WTC11 (cell line): ENCODE data around the gene F8A1. TPM values are rescaled to one million over a fixed set of nuclear protein-coding genes. Genes with fewer than 3 reads are reported as not detected.
A peak's percentile ranks its signal among the peaks of the same experiment; 100 is the strongest.
"Not testable (repeated sequence)": the region's sequence is repeated elsewhere in the genome, so short reads cannot be mapped to it uniquely, and the experiment has no call there.

Experiments
- ATAC-seq: fragments of 200-7000 bp; cut with Tn5 transposase; 2 replicates; pipeline ENCODE4 v1.10.0; 2021; ENCODE audit warnings: mild to moderate bottlenecking, moderate library complexity
- Bru-seq: library from RNA; stranded (reverse); fragments of 400-500 nt; gene quantifications from one replicate; lab custom pipeline; 2021; lab: Mats Ljungman, UMichigan
- CTCF ChIA-PET: fragments of 300-600 bp; sonication (Branson Sonifier 250); formaldehyde crosslinking; loops from one replicate; lab custom pipeline; 2021; ENCODE audit warnings: antibody characterized with exemption; lab: Charles Lee
- POLR2A ChIA-PET: fragments of 350-600 bp; sonication (Branson Sonifier 250); formaldehyde crosslinking; loops from one replicate; lab custom pipeline; 2021; ENCODE audit warnings: antibody characterized with exemption; lab: Charles Lee
- DNase-seq: peaks from one replicate; pipeline ENCODE4 v3.0.0; 2021; ENCODE audit warnings: low spot score
- H3K27ac Mint-ChIP-seq: 2 replicates; pipeline ENCODE4 v1.8.0; 2021; ENCODE audit warnings: mixed read lengths
- H3K27me3 Mint-ChIP-seq: 2 replicates; pipeline ENCODE4 v1.8.0; 2021; ENCODE audit warnings: low read depth, mild to moderate bottlenecking, moderate library complexity, mixed read lengths
- H3K36me3 Mint-ChIP-seq: 2 replicates; pipeline ENCODE4 v1.8.0; 2021; ENCODE audit warnings: mixed read lengths
- H3K4me1 Mint-ChIP-seq: 2 replicates; pipeline ENCODE4 v1.8.0; 2022; ENCODE audit warnings: mixed read lengths
- H3K4me3 Mint-ChIP-seq: 2 replicates; pipeline ENCODE4 v1.8.0; 2021; ENCODE audit warnings: mild to moderate bottlenecking, moderate library complexity, mixed read lengths
- H3K9me3 Mint-ChIP-seq: 2 replicates; pipeline ENCODE4 v1.8.0; 2021; ENCODE audit warnings: mixed read lengths
- E2F4 ChIP-seq: sonication (generic); formaldehyde crosslinking; IDR thresholded peaks from 2 replicates; pipeline ENCODE4 v1.8.1; 2022; ENCODE audit warnings: low read depth, mild to moderate bottlenecking, moderate library complexity, missing genetic modification reagents, borderline replicate concordance
- FOXP1 ChIP-seq: sonication (generic); formaldehyde crosslinking; IDR thresholded peaks from 2 replicates; pipeline ENCODE4 v1.8.0; 2022; ENCODE audit warnings: missing genetic modification reagents, mild to moderate bottlenecking, moderate library complexity, borderline replicate concordance
- GRHL2 ChIP-seq: fragments of 250-450 bp; sonication (Bioruptor Pico); IDR thresholded peaks from 2 replicates; pipeline ENCODE4 v1.8.0; 2022; ENCODE audit warnings: mild to moderate bottlenecking, moderate library complexity; ENCODE audit not compliant: insufficient replicate concordance, severe bottlenecking
- HMGXB4 ChIP-seq: sonication (generic); formaldehyde crosslinking; IDR thresholded peaks from 2 replicates; pipeline ENCODE4 v1.8.1; 2023; ENCODE audit warnings: mild to moderate bottlenecking, moderate library complexity, missing genetic modification reagents
- MLX ChIP-seq: sonication (generic); formaldehyde crosslinking; IDR thresholded peaks from 2 replicates; pipeline ENCODE4 v1.8.1; 2023; ENCODE audit warnings: mild to moderate bottlenecking, missing genetic modification reagents, moderate library complexity
- MXD4 ChIP-seq: fragments of 250-450 bp; sonication (Bioruptor Pico); IDR thresholded peaks from 2 replicates; pipeline ENCODE4 v1.8.0; 2021; ENCODE audit warnings: mild to moderate bottlenecking, moderate library complexity, borderline replicate concordance
- NFE2L1 ChIP-seq: sonication (generic); formaldehyde crosslinking; IDR thresholded peaks from 2 replicates; pipeline ENCODE4 v1.8.1; 2023; ENCODE audit warnings: missing genetic modification reagents
- NR2C2 ChIP-seq: sonication (generic); formaldehyde crosslinking; IDR thresholded peaks from 2 replicates; pipeline ENCODE4 v1.8.0; 2022; ENCODE audit warnings: mild to moderate bottlenecking, missing genetic modification reagents
- PREB ChIP-seq: sonication (generic); formaldehyde crosslinking; IDR thresholded peaks from 2 replicates; pipeline ENCODE4 v1.8.1; 2022; ENCODE audit warnings: mild to moderate bottlenecking, missing genetic modification reagents, moderate library complexity, borderline replicate concordance
- RELA ChIP-seq: sonication (generic); formaldehyde crosslinking; IDR thresholded peaks from 2 replicates; pipeline ENCODE4 v1.8.1; 2022; ENCODE audit warnings: missing genetic modification reagents, mild to moderate bottlenecking, borderline replicate concordance
- SMAD3 ChIP-seq: sonication (generic); formaldehyde crosslinking; IDR thresholded peaks from 2 replicates; pipeline ENCODE4 v1.8.0; 2022; ENCODE audit warnings: missing genetic modification reagents, mild to moderate bottlenecking, borderline replicate concordance
- SMAD4 ChIP-seq: sonication (generic); formaldehyde crosslinking; IDR thresholded peaks from 2 replicates; pipeline ENCODE4 v1.8.0; 2022; ENCODE audit warnings: mild to moderate bottlenecking, missing genetic modification reagents
- STAT6 ChIP-seq: sonication (generic); formaldehyde crosslinking; conservative IDR thresholded peaks from 2 replicates; pipeline ENCODE4 v1.8.1; 2023; ENCODE audit warnings: mild to moderate bottlenecking, low read depth, missing genetic modification reagents, moderate library complexity
- USF1 ChIP-seq: sonication (generic); formaldehyde crosslinking; IDR thresholded peaks from 2 replicates; pipeline ENCODE4 v1.8.0; 2022; ENCODE audit warnings: mild to moderate bottlenecking, missing genetic modification reagents
- ZBTB21 ChIP-seq: sonication (generic); formaldehyde crosslinking; IDR thresholded peaks from 2 replicates; pipeline ENCODE4 v1.8.1; 2023; ENCODE audit warnings: mild to moderate bottlenecking, missing genetic modification reagents, borderline replicate concordance
- ZMAT4 ChIP-seq: fragments of 250-450 bp; sonication (Bioruptor Pico); IDR thresholded peaks from 2 replicates; pipeline ENCODE4 v1.9.0; 2021; ENCODE audit warnings: mild to moderate bottlenecking
- ZNF219 ChIP-seq: sonication (generic); formaldehyde crosslinking; IDR thresholded peaks from 2 replicates; pipeline ENCODE4 v1.8.0; 2023; ENCODE audit warnings: missing genetic modification reagents, mild to moderate bottlenecking, borderline replicate concordance
- long read RNA-seq, 3 experiments: library from RNA in 1 of 3; library from capped mRNA in 1 of 3; library from polyadenylated mRNA in 1 of 3; unstranded in 2 of 3; stranded (forward) in 1 of 3; transcript quantifications; one replicate each; pipeline ENCODE4 v2.0.0, GENCODE V29; 2021
- total RNA-seq: library from RNA; stranded (reverse); gene quantifications from 3 replicates; pipeline ENCODE4 v1.2.3, GENCODE V29; 2021

Gene F8A1
- total RNA-seq (26.8 to 30.2 TPM (median 28.7 TPM) in 3 replicates), Bru-seq, nascent RNA (percentile 66 among the genes with signal in this experiment)
- long read RNA-seq, experiment 1, transcript F8A1-201 (1 exons, 1,713 nt): major isoform, 170 of 172 reads
- long read RNA-seq, experiment 1, partial matches to known transcripts: 0 of 172 reads
- long read RNA-seq, experiment 1, other reads (novel, unspliced or antisense): 2 of 172 reads
- long read RNA-seq, experiment 2, transcript F8A1-201 (1 exons, 1,713 nt): major isoform, 58 of 58 reads
- long read RNA-seq, experiment 2, partial matches to known transcripts: 0 of 58 reads
- long read RNA-seq, experiment 2, other reads (novel, unspliced or antisense): 0 of 58 reads
- long read RNA-seq, experiment 3: 0 reads

GRCh38 chrX:154886069-154886788 is at the start of gene F8A1:
F8A1 (plus strand) TSS chrX:154886355; CDS start chrX:154886375, 20 bp downstream.
- H3K4me1 Mint-ChIP-seq, H3K27me3 Mint-ChIP-seq, H3K9me3 Mint-ChIP-seq, H3K27ac Mint-ChIP-seq, H3K4me3 Mint-ChIP-seq, CTCF ChIA-PET, POLR2A ChIA-PET, H3K36me3 Mint-ChIP-seq: not testable (repeated sequence)
- DNase-seq: peak; percentile 66
- peak; percentile 96 for ATAC-seq

- Mint-ChIP-seq H3K36me3 (peaks cover 2% of the 10 kb centered on the region; the same call in 1 of the 2 replicates), H3K27ac (no peak overlapping the region), H3K27me3 (peaks cover 3% of the 10 kb centered on the region), H3K4me1 (no peaks in the 10 kb centered on the region), H3K4me3 (no peak overlapping the region), H3K9me3 (peaks cover 14% of the 10 kb centered on the region)
- CTCF ChIA-PET: interaction anchor here (0.6 to 1.3 kb wide), 3 partner anchors 65 to 124 kb away, joined by 3 to 6 read pairs (median 3); no protein-coding TSS in a partner anchor
- DNase-seq: no peak
- no peak for TF ChIP-seq SMAD4
- no peak for TF ChIP-seq STAT6 (CRISPR knock-in tag)
- no peak for TF ChIP-seq HMGXB4 (CRISPR knock-in tag)
- TF ChIP-seq NFE2L1: no peak
- TF ChIP-seq GRHL2: no peak
- TF ChIP-seq FOXP1 (CRISPR knock-in tag): no peak
- no peak for TF ChIP-seq PREB (CRISPR knock-in tag)
- no peak for TF ChIP-seq SMAD3 (CRISPR knock-in tag)
- TF ChIP-seq USF1 (CRISPR knock-in tag): no peak
- TF ChIP-seq MLX (CRISPR knock-in tag): no peak
- POLR2A ChIA-PET: no interaction called here
- peak; percentile 48; the same call in 1 of the 2 replicates for ATAC-seq
Observed at GRCh38 chrX:154840856-154841255, 45.3 kb upstream of the F8A1 start.

GRCh38 chrX:154850957-154851611 is 35.1 kb upstream of the F8A1 start:
- ChIA-PET POLR2A (no interaction called here), CTCF (no interaction called here)
- H3K4me1 Mint-ChIP-seq: no peaks in the 10 kb centered on the region
- no peak for ATAC-seq
- TF ChIP-seq RELA: no peak
- TF ChIP-seq E2F4 (CRISPR knock-in tag): no peak
- no peak for TF ChIP-seq ZMAT4 (CRISPR knock-in tag)
- TF ChIP-seq HMGXB4 (CRISPR knock-in tag): no peak
- TF ChIP-seq ZBTB21 (CRISPR knock-in tag): no peak
- TF ChIP-seq NR2C2 (CRISPR knock-in tag): no peak
- no peak for TF ChIP-seq MXD4
- no peak for TF ChIP-seq ZNF219 (CRISPR knock-in tag)
- peaks cover 15% of the 10 kb centered on the region for H3K9me3 Mint-ChIP-seq
- H3K27me3 Mint-ChIP-seq: peaks cover 4% of the 10 kb centered on the region
- H3K4me3 Mint-ChIP-seq: no peak overlapping the region
- peaks cover 16% of the 10 kb centered on the region; the same call in 1 of the 2 replicates for H3K36me3 Mint-ChIP-seq
- no peak for DNase-seq
- no peak overlapping the region for H3K27ac Mint-ChIP-seq
